Measurements from ENCODE around the gene FAM241B.

The FAM241B gene

GRCh38 chr10:69668721-69669120 is 38.7 kb downstream of the FAM241B start:
- no peak for DNase-seq

GRCh38 chr10:69669409-69669808 is 39.4 kb downstream of the FAM241B start:
- DNase-seq: no peak

GRCh38 chr10:69673521-69673920 is 43.5 kb downstream of the FAM241B start:
- DNase-seq: no peak

- no peak for DNase-seq
Measured at GRCh38 chr10:69674786-69675185, 44.7 kb downstream of the FAM241B start.

- DNase-seq: no peak
Measured at GRCh38 chr10:69676301-69676700, 46.3 kb downstream of the FAM241B start.

GRCh38 chr10:69677985-69678654 is 48.1 kb downstream of the FAM241B start:
- DNase-seq: no peak

GRCh38 chr10:69679736-69680135 is 49.7 kb downstream of the FAM241B start:
- DNase-seq: no peak

GRCh38 chr10:69680610-69681009 is 50.6 kb downstream of the FAM241B start:
- no peak for DNase-seq

- DNase-seq: no peak
Measured at GRCh38 chr10:69681436-69681835, 51.4 kb downstream of the FAM241B start.

GRCh38 chr10:69682955-69683474 is 53.0 kb downstream of the FAM241B start:
- DNase-seq: no peak

Data from NCI-H526 (cell line).